Fibroblast of skin of left biceps (primary cell): Measurements from ENCODE around the gene TYSND1.
"Not testable (repeated sequence)": the region's sequence is repeated elsewhere in the genome, so short reads cannot be mapped to it uniquely, and the experiment has no call there.

Source experiments
- DNase-seq, 2 experiments: peaks; one replicate each; pipeline ENCODE4 v3.0.0-alpha.2; 2013; ENCODE audit warnings: low read depth in 2 of 2

TYSND1 gene

GRCh38 chr10:70109064-70109729 is 37.3 kb downstream of the TYSND1 start:
- DNase-seq: no peak

GRCh38 chr10:70106958-70107791 is 39.3 kb downstream of the TYSND1 start:
- no peak for DNase-seq

- DNase-seq: no peak
Measured at GRCh38 chr10:70101668-70102067, 44.8 kb downstream of the TYSND1 start.

GRCh38 chr10:70101068-70101562 is 45.4 kb downstream of the TYSND1 start:
- not testable (repeated sequence) for DNase-seq

GRCh38 chr10:70098271-70098670 is 48.2 kb downstream of the TYSND1 start:
- no peak for DNase-seq

- no peak for DNase-seq
Measured at GRCh38 chr10:70097459-70097858, 49.0 kb downstream of the TYSND1 start.

GRCh38 chr10:70096705-70097420 is 49.6 kb downstream of the TYSND1 start:
- no peak for DNase-seq

- no peak for DNase-seq
Measured at GRCh38 chr10:70096016-70096704, 50.3 kb downstream of the TYSND1 start.

GRCh38 chr10:70094250-70094649 is 52.2 kb downstream of the TYSND1 start:
- no peak for DNase-seq

GRCh38 chr10:70093335-70093944 is 53.1 kb downstream of the TYSND1 start:
- no peak for DNase-seq

GRCh38 chr10:70092389-70092718 is 54.1 kb downstream of the TYSND1 start:
- DNase-seq: no peak

GRCh38 chr10:70090951-70091350 is 55.5 kb downstream of the TYSND1 start:
- DNase-seq: no peak

- DNase-seq: no peak
Measured at GRCh38 chr10:70090013-70090412, 56.5 kb downstream of the TYSND1 start.

- DNase-seq: no peak
Measured at GRCh38 chr10:70088308-70088698, 58.2 kb downstream of the TYSND1 start.
